HepG2 (cell line): Measurements from ENCODE around the gene SMIM28.

Experiments used
- SRSF1 ChIP-seq: fragments of 200-400 bp; formaldehyde crosslinking; optimal IDR thresholded peaks from 2 replicates; pipeline ENCODE3; 2017; ENCODE audit warnings: mild to moderate bottlenecking, low read depth, low read length, moderate library complexity
- TF ChIP-seq, protein P1 (sequence below): sonication (generic); formaldehyde crosslinking; IDR thresholded peaks from 2 replicates; pipeline ENCODE4 v1.4.0; 2020; ENCODE audit warnings: missing genetic modification reagents, mild to moderate bottlenecking, borderline replicate concordance
- TF ChIP-seq, protein P2 (sequence below): sonication (generic); formaldehyde crosslinking; IDR thresholded peaks from 2 replicates; pipeline ENCODE4 v1.8.1; 2023; ENCODE audit warnings: mild to moderate bottlenecking, inconsistent platforms, moderate library complexity, missing genetic modification reagents, borderline replicate concordance
- TF ChIP-seq, protein P3 (sequence below), 2 experiments: IDR thresholded peaks; 2 replicates each; pipeline ENCODE4 v1.6.1; 2011 to 2012; ENCODE audit warnings: low read length in 2 of 2, borderline replicate concordance in 1 of 2, low read depth in 1 of 2, mild to moderate bottlenecking in 1 of 2, moderate library complexity in 1 of 2

DNA sequence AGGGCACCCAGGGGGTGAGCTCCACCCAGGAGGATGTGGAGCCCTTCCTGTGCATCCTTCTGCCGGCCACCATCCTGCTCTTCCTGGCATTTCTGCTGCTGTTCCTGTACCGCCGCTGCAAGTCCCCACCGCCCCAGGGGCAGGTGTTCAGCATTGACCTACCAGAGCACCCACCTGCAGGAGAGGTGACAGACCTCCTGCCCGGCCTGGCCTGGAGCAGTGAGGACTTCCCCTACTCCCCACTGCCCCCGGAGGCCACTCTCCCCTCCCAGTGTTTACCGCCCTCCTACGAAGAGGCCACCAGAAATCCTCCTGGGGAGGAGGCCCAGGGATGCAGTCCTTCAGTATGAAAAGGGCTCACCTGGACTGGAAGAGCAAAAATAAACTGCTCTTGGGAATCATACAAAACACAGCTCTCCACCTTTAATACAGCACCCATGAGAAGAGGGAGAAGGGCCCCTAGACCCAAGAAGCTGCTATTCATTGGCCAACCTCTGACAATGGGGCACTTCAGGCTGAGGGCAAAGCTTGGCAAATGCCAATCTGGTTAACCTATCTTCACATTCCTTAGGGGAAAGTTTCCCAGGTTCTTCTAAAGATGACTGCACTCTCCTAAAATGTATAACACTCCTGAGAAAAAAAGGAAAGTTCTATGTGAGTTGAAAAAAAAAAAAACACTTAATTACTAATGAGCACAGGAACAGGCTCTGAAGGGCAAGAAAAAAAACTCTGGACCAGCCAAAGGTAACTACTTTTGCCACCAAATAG is 5.0 kb downstream of the SMIM28 start:
- no peak for TF ChIP-seq SRSF1
- TF ChIP-seq, protein P1, sequence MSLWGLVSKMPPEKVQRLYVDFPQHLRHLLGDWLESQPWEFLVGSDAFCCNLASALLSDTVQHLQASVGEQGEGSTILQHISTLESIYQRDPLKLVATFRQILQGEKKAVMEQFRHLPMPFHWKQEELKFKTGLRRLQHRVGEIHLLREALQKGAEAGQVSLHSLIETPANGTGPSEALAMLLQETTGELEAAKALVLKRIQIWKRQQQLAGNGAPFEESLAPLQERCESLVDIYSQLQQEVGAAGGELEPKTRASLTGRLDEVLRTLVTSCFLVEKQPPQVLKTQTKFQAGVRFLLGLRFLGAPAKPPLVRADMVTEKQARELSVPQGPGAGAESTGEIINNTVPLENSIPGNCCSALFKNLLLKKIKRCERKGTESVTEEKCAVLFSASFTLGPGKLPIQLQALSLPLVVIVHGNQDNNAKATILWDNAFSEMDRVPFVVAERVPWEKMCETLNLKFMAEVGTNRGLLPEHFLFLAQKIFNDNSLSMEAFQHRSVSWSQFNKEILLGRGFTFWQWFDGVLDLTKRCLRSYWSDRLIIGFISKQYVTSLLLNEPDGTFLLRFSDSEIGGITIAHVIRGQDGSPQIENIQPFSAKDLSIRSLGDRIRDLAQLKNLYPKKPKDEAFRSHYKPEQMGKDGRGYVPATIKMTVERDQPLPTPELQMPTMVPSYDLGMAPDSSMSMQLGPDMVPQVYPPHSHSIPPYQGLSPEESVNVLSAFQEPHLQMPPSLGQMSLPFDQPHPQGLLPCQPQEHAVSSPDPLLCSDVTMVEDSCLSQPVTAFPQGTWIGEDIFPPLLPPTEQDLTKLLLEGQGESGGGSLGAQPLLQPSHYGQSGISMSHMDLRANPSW (CRISPR knock-in tag): no peak
- TF ChIP-seq, protein P2, sequence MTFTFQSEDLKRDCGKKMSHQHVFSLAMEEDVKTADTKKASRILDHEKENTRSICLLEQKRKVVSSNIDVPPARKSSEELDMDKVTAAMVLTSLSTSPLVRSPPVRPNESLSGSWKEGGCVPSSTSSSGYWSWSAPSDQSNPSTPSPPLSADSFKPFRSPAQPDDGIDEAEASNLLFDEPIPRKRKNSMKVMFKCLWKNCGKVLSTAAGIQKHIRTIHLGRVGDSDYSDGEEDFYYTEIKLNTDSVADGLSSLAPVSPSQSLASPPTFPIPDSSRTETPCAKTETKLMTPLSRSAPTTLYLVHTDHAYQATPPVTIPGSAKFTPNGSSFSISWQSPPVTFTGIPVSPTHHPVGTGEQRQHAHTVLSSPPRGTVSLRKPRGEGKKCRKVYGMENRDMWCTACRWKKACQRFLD (CRISPR knock-in tag): no peak
- TF ChIP-seq, protein P3, sequence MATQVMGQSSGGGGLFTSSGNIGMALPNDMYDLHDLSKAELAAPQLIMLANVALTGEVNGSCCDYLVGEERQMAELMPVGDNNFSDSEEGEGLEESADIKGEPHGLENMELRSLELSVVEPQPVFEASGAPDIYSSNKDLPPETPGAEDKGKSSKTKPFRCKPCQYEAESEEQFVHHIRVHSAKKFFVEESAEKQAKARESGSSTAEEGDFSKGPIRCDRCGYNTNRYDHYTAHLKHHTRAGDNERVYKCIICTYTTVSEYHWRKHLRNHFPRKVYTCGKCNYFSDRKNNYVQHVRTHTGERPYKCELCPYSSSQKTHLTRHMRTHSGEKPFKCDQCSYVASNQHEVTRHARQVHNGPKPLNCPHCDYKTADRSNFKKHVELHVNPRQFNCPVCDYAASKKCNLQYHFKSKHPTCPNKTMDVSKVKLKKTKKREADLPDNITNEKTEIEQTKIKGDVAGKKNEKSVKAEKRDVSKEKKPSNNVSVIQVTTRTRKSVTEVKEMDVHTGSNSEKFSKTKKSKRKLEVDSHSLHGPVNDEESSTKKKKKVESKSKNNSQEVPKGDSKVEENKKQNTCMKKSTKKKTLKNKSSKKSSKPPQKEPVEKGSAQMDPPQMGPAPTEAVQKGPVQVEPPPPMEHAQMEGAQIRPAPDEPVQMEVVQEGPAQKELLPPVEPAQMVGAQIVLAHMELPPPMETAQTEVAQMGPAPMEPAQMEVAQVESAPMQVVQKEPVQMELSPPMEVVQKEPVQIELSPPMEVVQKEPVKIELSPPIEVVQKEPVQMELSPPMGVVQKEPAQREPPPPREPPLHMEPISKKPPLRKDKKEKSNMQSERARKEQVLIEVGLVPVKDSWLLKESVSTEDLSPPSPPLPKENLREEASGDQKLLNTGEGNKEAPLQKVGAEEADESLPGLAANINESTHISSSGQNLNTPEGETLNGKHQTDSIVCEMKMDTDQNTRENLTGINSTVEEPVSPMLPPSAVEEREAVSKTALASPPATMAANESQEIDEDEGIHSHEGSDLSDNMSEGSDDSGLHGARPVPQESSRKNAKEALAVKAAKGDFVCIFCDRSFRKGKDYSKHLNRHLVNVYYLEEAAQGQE (IDR thresholded peaks at IDR 0.05; ENCODE audit: borderline replicate concordance in 1 of 2, low read depth in 1 of 2, low read length in 2 of 2): no peak
